Measurements from ENCODE around the gene OLFM4.

The OLFM4 gene

DNA sequence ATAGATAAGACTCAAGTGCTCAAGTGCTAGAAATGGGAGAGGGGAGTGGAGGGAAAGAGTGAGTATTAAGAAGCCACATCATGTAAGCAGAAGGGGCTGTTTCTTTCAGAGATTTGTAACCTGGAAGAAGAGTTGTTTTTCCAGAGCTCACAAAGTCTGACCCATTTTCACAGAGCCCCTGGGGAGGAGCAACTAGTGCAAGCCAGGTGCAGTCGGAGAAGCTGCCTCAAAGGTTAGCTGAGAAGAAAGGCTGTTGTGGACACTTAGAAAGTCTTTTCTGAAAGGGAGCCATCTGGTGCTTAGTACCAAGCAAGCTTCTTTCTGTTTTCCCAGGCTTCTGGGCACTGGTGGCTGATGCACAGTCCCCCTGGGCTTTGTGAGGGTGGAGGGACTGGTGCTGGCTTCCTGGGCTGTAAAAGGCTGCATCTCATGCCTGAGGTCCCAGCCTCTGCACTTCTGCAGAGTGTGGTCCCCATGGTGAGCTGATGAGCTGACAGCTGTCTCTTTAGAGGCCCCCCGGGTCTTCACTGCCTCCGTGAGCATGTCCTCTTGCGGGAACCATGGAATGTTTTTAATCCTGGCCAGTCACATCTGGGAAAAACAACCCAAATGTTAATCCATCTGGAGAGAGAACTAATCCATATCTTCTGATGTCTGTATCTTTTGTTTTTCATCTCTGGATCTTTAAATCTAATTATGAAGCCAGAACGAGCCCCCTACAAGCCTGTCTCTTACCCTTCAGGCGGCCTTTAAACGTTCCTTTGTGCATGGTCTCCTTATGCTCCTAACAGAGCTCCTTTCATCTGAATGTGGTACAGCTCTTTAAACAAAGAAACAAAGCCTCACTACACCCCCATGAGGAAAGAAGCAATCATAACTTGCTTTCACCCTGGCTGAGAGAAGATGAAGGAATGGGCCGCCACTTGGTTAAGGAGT, 40.2 kb downstream of the OLFM4 start:
- no peak for DNase-seq (ENCODE audit: low read depth)

- no peak for DNase-seq (ENCODE audit: low read depth)
These were observed 41.2 kb downstream of the OLFM4 start for GRCh38 chr13:53069800-53070199.

GRCh38 chr13:53073711-53074110, 45.1 kb downstream of the OLFM4 start:
- no peak for DNase-seq (ENCODE audit: low read depth)

DNA sequence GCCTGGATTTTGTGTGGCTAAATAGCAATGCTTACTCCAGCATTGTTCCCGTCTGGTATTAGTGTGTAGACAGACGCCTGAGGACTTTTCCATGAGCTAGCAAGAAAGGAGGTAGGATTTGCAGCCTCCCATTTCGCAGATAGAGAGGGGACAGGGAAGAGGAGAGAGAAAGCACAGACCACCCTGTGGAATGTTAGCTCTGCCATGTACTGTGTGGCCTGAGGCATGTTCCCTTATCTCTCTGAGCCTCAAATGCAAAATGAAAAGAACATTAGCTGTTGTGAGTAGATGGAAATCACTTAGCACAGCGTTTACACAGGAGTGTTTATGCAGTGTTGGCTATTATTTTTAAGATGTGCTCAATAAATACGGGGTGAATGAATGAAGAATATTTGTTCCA, 45.5 kb downstream of the OLFM4 start:
- no peak for DNase-seq (ENCODE audit: low read depth)

DNA sequence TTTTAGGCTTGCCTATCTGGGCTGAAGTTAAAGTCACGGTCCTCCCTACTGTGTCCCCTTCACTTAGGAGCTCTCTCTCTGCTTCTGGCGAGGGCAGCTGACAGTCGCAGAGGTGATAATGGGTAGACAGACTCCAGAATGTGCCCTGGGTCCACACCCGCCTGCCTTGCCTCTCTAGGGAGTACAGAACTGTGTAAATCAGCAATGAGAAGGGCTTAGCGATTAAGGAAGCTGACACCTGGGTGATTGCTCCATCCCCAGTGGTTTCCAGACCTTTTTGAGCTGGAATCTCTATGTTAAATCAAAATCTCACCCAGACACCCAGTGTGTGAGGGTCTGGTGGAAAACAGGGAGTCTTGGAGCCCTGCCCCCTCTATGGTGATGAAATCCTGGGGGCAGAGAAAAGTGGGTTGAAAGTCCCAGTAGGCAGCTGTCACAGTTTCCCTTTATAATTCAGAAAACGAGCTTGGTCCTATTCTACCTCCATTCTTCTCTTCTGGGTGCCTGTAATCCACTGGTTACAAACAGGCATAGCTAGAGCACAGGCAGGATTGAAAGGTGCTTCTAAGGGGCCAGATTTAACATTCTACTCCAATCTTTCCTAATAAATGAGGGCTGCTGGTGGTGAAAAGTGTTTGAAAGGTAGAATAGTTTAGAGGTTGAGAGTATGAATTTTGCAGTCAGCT, 46.9 kb downstream of the OLFM4 start:
- DNase-seq (ENCODE audit: low read depth), result no peak

- DNase-seq (ENCODE audit: low read depth), result no peak
These were observed 51.1 kb downstream of the OLFM4 start for GRCh38 chr13:53079691-53080090.

DNA sequence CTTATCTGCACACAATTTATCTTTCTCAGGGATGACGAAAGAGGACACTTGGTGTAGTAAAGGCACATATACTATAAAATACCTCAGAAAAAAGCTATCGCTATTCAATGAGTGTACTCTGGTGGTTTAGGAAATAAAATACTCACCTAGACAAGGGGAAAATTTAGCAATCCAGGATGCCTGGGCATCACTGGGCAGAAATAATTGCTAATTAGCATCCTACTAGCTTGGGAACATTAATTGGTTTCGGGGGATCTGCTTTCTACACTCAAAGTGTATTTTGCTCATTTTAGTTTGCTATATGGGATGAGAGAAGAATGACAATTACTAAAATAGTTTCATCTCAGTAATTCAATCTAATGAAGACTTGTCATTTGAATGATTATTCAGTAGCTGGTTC, 60.3 kb downstream of the OLFM4 start:
- DNase-seq (ENCODE audit: low read depth), result no peak

DNA sequence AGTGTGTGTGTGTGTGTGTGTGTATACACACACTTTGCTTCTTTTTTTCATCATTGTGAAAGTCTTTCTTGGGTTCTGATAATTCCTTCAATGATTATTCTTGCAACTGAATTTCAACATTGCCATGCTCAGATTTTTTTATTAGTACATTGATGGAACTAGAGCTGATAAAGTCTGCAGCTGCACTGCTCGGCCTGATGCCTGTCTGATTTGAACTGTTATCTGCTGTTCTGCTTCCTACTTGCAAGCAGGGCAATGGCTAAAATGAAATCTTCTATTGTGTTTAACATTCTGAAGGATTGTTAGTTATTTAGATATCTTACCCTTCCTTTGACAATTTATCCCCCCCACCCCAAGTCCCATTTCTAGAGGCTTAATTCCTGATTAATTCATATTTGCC, 61.3 kb downstream of the OLFM4 start:
- no peak for DNase-seq (ENCODE audit: low read depth)

DNA sequence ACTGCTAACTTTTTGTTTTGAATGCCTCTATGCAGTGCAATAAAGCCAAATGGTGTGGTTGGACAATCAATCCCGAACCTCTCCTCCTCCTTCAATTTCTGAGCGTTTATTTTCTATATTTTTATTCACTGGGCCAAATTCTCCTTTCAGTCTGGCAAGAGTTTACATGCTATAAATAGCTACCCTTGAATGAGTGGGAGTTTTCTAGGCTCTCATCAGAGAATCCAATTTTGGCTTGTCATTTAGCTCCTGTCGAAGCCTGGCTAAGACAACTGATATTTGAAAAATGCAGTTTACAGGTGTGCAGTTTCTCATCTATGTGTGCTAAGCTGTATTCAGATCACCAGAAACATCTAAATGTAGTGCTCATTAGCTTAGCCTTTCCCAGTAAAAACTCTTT, 61.8 kb downstream of the OLFM4 start:
- no peak for DNase-seq (ENCODE audit: low read depth)

- no peak for DNase-seq (ENCODE audit: low read depth)
These were observed 64.3 kb downstream of the OLFM4 start for GRCh38 chr13:53092931-53093330.

- DNase-seq (ENCODE audit: low read depth), result no peak
These were observed 69.8 kb downstream of the OLFM4 start for GRCh38 chr13:53098455-53098854.

- DNase-seq (ENCODE audit: low read depth), result no peak
These were observed 71.9 kb downstream of the OLFM4 start for GRCh38 chr13:53100394-53101063.
